HCT116 (cell line): ENCODE data around the gene ACY1. TPM values are rescaled to one million over a fixed set of nuclear protein-coding genes. Genes with fewer than 3 reads are reported as not detected.

ENCODE experiments used
- CBX3 ChIP-seq: IDR thresholded peaks from 2 replicates; pipeline ENCODE4 v1.6.1; 2012; ENCODE audit warnings: low read depth
- CEBPB ChIP-seq: IDR thresholded peaks from 2 replicates; pipeline ENCODE4 v1.6.1; 2012; ENCODE audit warnings: low read depth
- EZH2 ChIP-seq: fragments of 200-600 bp; sonication (generic); IDR thresholded peaks from 2 replicates; pipeline ENCODE4 v1.6.1; 2017; ENCODE audit warnings: antibody characterized with exemption, mixed run types
- MAX ChIP-seq: IDR thresholded peaks from 2 replicates; pipeline ENCODE4 v1.6.1; 2012
- POLR2A ChIP-seq: IDR thresholded peaks from 2 replicates; pipeline ENCODE4 v1.7.0; 2011; ENCODE audit warnings: borderline replicate concordance; ENCODE audit not compliant: insufficient read depth, insufficient read length; ENCODE audit errors: extremely low read depth
- REST ChIP-seq: IDR thresholded peaks from 2 replicates; pipeline ENCODE4 v1.6.1; 2012; ENCODE audit warnings: low read depth
- SP1 ChIP-seq: IDR thresholded peaks from 2 replicates; pipeline ENCODE4 v1.6.1; 2012; ENCODE audit warnings: low read depth
- TCF7L2 ChIP-seq: IDR thresholded peaks from 2 replicates; pipeline ENCODE4 v1.7.0; 2011; ENCODE audit warnings: borderline replicate concordance, inconsistent platforms; ENCODE audit not compliant: insufficient read depth, insufficient read length; ENCODE audit errors: extremely low read depth
- ZBTB33 ChIP-seq: IDR thresholded peaks from 2 replicates; pipeline ENCODE4 v1.6.1; 2011; ENCODE audit warnings: mild to moderate bottlenecking, low read length, moderate library complexity; ENCODE audit not compliant: insufficient replicate concordance; ENCODE audit errors: extremely low read depth
- total RNA-seq: library from RNA; stranded (reverse); gene quantifications from one replicate; pipeline ENCODE4 v1.2.1, GENCODE V29; 2021; ENCODE audit not compliant: unreplicated experiment

Gene ACY1
- total RNA-seq, 1 experiment from 2014 or later: 73.2 TPM

- TF ChIP-seq REST (no peak), CEBPB (no peak), CBX3 (no peak), MAX (no peak), TCF7L2 (no peak), SP1 (no peak), EZH2 (no peak), ZBTB33 (peak; percentile 35), POLR2A (peak; percentile 92)
These were observed 12.2 kb downstream of the ACY1 start, which contains the start of gene RPL29 (continued) for GRCh38 chr3:51995346-51996163.
